Loucy (cell line): ENCODE measurements around the gene PRLR.

Source experiments
- EZH2phosphoT487 ChIP-seq: fragments of 200-600 bp; IDR thresholded peaks from 2 replicates; pipeline ENCODE4 v1.6.1; 2018; ENCODE audit warnings: antibody characterized with exemption, mild to moderate bottlenecking, moderate library complexity, borderline replicate concordance
- TF ChIP-seq, protein P1 (sequence below): fragments of 200-600 bp; sonication (generic); conservative IDR thresholded peaks from 2 replicates; pipeline ENCODE4 v1.5.1; 2014; ENCODE audit warnings: mild to moderate bottlenecking, antibody characterized with exemption, low read length

DNA sequence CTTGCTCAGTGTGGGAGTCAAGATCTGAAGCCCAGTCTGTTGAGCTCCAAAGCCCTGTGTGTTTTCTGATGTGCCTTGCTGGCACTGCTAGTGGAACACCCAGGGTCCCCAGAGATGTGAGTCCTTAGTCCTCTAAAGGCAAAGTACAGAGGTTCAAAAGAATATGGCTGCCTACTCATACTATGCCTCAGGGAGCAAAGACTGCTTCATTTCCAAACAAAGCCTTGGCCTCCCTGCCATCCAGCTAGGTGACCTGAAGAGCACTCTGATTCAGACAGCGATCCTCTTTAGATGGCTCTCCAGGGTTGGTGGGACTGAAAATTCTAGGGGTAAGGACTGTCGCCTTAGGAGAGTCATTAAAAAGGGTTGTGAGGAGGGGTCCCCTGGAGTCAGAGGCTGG lies 2.0 kb downstream of the PRLR start:
- TF ChIP-seq EZH2phosphoT487 = no peak
- TF ChIP-seq, protein P1, sequence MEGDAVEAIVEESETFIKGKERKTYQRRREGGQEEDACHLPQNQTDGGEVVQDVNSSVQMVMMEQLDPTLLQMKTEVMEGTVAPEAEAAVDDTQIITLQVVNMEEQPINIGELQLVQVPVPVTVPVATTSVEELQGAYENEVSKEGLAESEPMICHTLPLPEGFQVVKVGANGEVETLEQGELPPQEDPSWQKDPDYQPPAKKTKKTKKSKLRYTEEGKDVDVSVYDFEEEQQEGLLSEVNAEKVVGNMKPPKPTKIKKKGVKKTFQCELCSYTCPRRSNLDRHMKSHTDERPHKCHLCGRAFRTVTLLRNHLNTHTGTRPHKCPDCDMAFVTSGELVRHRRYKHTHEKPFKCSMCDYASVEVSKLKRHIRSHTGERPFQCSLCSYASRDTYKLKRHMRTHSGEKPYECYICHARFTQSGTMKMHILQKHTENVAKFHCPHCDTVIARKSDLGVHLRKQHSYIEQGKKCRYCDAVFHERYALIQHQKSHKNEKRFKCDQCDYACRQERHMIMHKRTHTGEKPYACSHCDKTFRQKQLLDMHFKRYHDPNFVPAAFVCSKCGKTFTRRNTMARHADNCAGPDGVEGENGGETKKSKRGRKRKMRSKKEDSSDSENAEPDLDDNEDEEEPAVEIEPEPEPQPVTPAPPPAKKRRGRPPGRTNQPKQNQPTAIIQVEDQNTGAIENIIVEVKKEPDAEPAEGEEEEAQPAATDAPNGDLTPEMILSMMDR = no peak
